Measurements from ENCODE around the gene DAB2IP. TPM values are rescaled to one million over a fixed set of nuclear protein-coding genes. Genes with fewer than 3 reads are reported as not detected.

DAB2IP gene
- total RNA-seq, 1 donor from 2014 or later: 41.7 TPM

GRCh38 chr9:121654499-121655140, 3.2 kb downstream of the DAB2IP start:
- peaks cover 29% of the 10 kb centered on the region for H3K4me1 ChIP-seq (ENCODE audit: insufficient read depth, low read length)
- H3K4me2 ChIP-seq (ENCODE audit: low read length): no peak overlapping the region
- peaks cover 50% of the 10 kb centered on the region for H4K20me1 ChIP-seq (ENCODE audit: insufficient read depth, low read length)
- no peak overlapping the region for H3K4me3 Mint-ChIP-seq (ENCODE audit: unreplicated experiment)
- no peak overlapping the region for H2AFZ ChIP-seq (ENCODE audit: low read depth, low read length)
- FAIRE-seq (no peak), DNase-seq (ENCODE audit: low read depth) (no peak)
- no peak overlapping the region for H3K9ac ChIP-seq (ENCODE audit: low read length)
- no peaks in the 10 kb centered on the region for H3K36me3 ChIP-seq (ENCODE audit: insufficient read depth, low read length)
- TF ChIP-seq CTCF (IDR thresholded peaks at IDR 0.05; ENCODE audit: insufficient read depth, low read depth, low read length): no peak
- no peak for TF ChIP-seq EZH2 (IDR thresholded peaks at IDR 0.05; ENCODE audit: insufficient read depth, low read length)
- no peak overlapping the region for H3K27ac ChIP-seq (ENCODE audit: low read depth, low read length)
- no peaks in the 10 kb centered on the region for H3K9me3 ChIP-seq (ENCODE audit: insufficient read depth, low read depth, low read length)
- no peaks in the 10 kb centered on the region for H3K79me2 ChIP-seq (ENCODE audit: insufficient read depth, low read length)
- H3K36me3 Mint-ChIP-seq (ENCODE audit: low read depth, unreplicated experiment): peaks cover 5% of the 10 kb centered on the region
- H3K27me3 Mint-ChIP-seq (ENCODE audit: low read depth, unreplicated experiment): peaks cover 2% of the 10 kb centered on the region
- no peak overlapping the region for H3K4me3 ChIP-seq (ENCODE audit: insufficient read depth, low read depth, low read length)
- H3K4me1 Mint-ChIP-seq (ENCODE audit: low read depth, unreplicated experiment): peaks cover 15% of the 10 kb centered on the region
- no peak overlapping the region for H3K27ac Mint-ChIP-seq (ENCODE audit: unreplicated experiment)
- H3K27me3 ChIP-seq (ENCODE audit: insufficient read depth, low read length): peaks cover 16% of the 10 kb centered on the region
- H3K9me3 Mint-ChIP-seq (ENCODE audit: unreplicated experiment): no peaks in the 10 kb centered on the region

- peaks cover 2% of the 10 kb centered on the region for H3K27me3 Mint-ChIP-seq (ENCODE audit: low read depth, unreplicated experiment)
- H3K4me3 Mint-ChIP-seq (ENCODE audit: unreplicated experiment): no peak overlapping the region
- Histone ChIP-seq H3K4me1 (ENCODE audit: insufficient read depth, low read length) (peaks cover 24% of the 10 kb centered on the region), H3K79me2 (ENCODE audit: insufficient read depth, low read length) (no peaks in the 10 kb centered on the region), H3K9me3 (ENCODE audit: insufficient read depth, low read depth, low read length) (no peaks in the 10 kb centered on the region), H3K4me2 (ENCODE audit: low read length) (no peak overlapping the region), H3K27me3 (ENCODE audit: insufficient read depth, low read length) (peaks cover 15% of the 10 kb centered on the region), H2AFZ (ENCODE audit: low read depth, low read length) (no peak overlapping the region), H3K36me3 (ENCODE audit: insufficient read depth, low read length) (no peaks in the 10 kb centered on the region), H3K9ac (ENCODE audit: low read length) (no peak overlapping the region), H4K20me1 (ENCODE audit: insufficient read depth, low read length) (peaks cover 44% of the 10 kb centered on the region), H3K4me3 (ENCODE audit: insufficient read depth, low read depth, low read length) (no peak overlapping the region), H3K27ac (ENCODE audit: low read depth, low read length) (no peak overlapping the region)
- no peaks in the 10 kb centered on the region for H3K9me3 Mint-ChIP-seq (ENCODE audit: unreplicated experiment)
- peaks cover 5% of the 10 kb centered on the region for H3K36me3 Mint-ChIP-seq (ENCODE audit: low read depth, unreplicated experiment)
- FAIRE-seq: no peak
- peaks cover 11% of the 10 kb centered on the region for H3K4me1 Mint-ChIP-seq (ENCODE audit: low read depth, unreplicated experiment)
- DNase-seq (ENCODE audit: low read depth): no peak
- no peak overlapping the region for H3K27ac Mint-ChIP-seq (ENCODE audit: unreplicated experiment)
- TF ChIP-seq CTCF (IDR thresholded peaks at IDR 0.05; ENCODE audit: insufficient read depth, low read depth, low read length) (no peak), EZH2 (IDR thresholded peaks at IDR 0.05; ENCODE audit: insufficient read depth, low read length) (no peak)
Measured at GRCh38 chr9:121655231-121655755, 3.9 kb downstream of the DAB2IP start.

GRCh38 chr9:121656941-121657470, 5.6 kb downstream of the DAB2IP start:
- peaks cover 9% of the 10 kb centered on the region for H3K4me1 ChIP-seq (ENCODE audit: insufficient read depth, low read length)
- DNase-seq (ENCODE audit: low read depth) (no peak), FAIRE-seq (no peak)
- no peaks in the 10 kb centered on the region for H3K9me3 Mint-ChIP-seq (ENCODE audit: unreplicated experiment)
- no peak for TF ChIP-seq CTCF (IDR thresholded peaks at IDR 0.05; ENCODE audit: insufficient read depth, low read depth, low read length)
- TF ChIP-seq EZH2 (IDR thresholded peaks at IDR 0.05; ENCODE audit: insufficient read depth, low read length): no peak
- H3K9ac ChIP-seq (ENCODE audit: low read length): no peak overlapping the region
- peaks cover 8% of the 10 kb centered on the region for H3K27me3 ChIP-seq (ENCODE audit: insufficient read depth, low read length)
- H3K4me2 ChIP-seq (ENCODE audit: low read length): no peak overlapping the region
- no peaks in the 10 kb centered on the region for H3K9me3 ChIP-seq (ENCODE audit: insufficient read depth, low read depth, low read length)
- H3K79me2 ChIP-seq (ENCODE audit: insufficient read depth, low read length): no peaks in the 10 kb centered on the region
- H3K27ac ChIP-seq (ENCODE audit: low read depth, low read length): no peak overlapping the region
- H4K20me1 ChIP-seq (ENCODE audit: insufficient read depth, low read length): peaks cover 35% of the 10 kb centered on the region
- H3K4me3 ChIP-seq (ENCODE audit: insufficient read depth, low read depth, low read length): no peak overlapping the region
- H3K4me3 Mint-ChIP-seq (ENCODE audit: unreplicated experiment): no peak overlapping the region
- H3K36me3 ChIP-seq (ENCODE audit: insufficient read depth, low read length): no peaks in the 10 kb centered on the region
- peaks cover 2% of the 10 kb centered on the region for H3K27me3 Mint-ChIP-seq (ENCODE audit: low read depth, unreplicated experiment)
- peaks cover 6% of the 10 kb centered on the region for H3K4me1 Mint-ChIP-seq (ENCODE audit: low read depth, unreplicated experiment)
- H3K36me3 Mint-ChIP-seq (ENCODE audit: low read depth, unreplicated experiment): peaks cover 9% of the 10 kb centered on the region
- H3K27ac Mint-ChIP-seq (ENCODE audit: unreplicated experiment): peak overlapping the region; percentile 72
- H2AFZ ChIP-seq (ENCODE audit: low read depth, low read length): no peak overlapping the region
